OCI-M1 (cell line): ENCODE data around the gene CDHR1.

Experiments
- DNase-seq: peaks from one replicate; lab custom pipeline; 2025; lab: John Stamatoyannopoulos, UW

Gene CDHR1

DNA sequence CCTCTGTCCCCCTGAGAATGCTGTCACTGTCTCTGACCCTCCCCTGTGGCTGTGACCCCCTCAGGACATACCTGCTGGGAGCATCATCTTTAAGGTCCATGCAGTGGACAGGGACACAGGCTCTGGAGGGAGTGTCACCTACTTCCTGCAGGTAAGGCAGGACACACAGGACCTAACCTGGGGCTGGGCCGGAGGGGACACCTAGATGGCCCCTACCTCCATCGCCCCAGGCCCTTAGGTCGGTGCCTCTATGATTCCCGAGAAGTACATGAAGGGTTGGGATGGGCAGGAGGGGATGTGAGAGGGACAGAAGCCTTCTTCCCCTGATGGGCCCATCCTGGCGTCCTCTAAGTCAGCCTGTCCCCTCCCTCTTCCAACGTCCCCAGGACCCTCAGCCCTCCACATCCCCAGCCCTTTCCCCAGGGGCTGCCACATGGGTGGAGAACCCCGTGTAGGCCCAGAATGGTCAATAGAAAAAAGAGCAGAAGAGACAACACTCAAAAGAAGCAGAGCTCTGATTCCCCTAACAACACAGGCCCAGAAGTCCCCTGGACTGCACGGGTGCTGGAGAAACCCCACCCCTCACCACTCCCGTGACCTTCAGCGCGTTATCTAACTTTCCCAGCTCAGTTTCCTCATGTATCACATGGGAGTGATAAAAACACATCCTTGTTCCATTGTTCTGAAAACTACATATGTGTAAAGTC, 6.4 kb downstream of the CDHR1 start:
- DNase-seq, result peak; percentile 71

DNA sequence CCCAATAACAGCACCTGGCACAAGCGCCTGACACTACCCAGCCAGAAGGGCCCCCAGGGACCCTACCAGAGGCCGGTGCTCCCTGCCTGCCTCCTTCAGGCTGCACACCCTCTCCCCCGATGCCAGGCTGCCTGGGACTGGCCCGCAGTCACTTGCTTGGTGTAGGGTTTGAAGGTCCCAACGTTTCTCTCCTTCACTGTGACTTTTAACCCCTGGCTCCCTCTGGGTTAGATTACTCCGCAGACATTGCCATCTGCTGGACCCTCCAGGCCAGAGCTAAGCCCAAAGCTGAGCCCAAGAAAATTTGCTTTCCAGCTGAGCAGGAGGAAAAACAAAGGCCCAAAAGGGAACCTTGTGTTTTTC, 6.9 kb downstream of the CDHR1 start:
- peak; percentile 61 for DNase-seq

- no peak for DNase-seq
Observed at GRCh38 chr10:84201682-84202081, 7.3 kb downstream of the CDHR1 start.

- DNase-seq, result no peak
Observed at GRCh38 chr10:84202349-84202748, 8.0 kb downstream of the CDHR1 start.

DNA sequence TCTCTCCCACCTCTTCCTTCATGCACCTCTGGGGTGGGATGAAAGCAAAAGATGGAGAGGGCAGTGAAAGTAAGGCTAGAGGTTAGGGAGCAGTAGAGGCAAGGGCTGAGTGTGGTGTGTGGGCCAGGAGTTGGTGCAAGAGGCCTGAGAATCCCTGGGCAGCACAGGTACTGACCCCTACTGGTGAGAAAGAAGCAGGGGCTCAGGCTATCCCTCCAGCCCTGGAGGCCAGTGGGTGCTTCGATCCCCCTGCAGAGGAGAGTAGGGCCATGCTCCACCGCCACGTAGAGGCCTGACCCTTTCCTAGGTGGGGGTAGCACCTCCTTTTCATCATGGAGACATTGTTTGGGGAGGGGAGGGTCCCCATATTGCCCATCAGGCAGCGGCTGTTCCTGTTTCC, 9.8 kb downstream of the CDHR1 start:
- DNase-seq, result no peak

DNA sequence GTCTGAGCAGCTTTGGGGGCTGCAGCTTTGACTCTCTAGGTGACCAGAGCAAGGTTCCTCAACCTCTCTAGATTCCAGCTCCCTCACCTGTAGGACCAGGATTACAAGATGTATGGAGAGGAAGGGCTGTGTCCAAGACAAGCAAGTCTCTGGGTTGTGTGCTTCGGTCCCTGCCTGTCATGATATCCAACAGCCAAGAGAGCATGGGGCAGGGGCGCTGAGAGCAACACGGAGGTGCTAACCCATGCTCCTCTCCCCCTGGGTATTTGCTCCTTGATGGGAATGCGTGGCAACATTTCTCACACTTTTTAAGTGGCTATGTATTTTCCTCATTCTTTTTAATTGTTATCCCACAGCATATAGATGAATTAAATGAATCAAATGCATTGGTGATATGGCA, 10.3 kb downstream of the CDHR1 start:
- no peak for DNase-seq

GRCh38 chr10:84205049-84205852, 10.9 kb downstream of the CDHR1 start:
- DNase-seq, result peak; percentile 82

- DNase-seq, result no peak
Observed at GRCh38 chr10:84205853-84206525, 11.7 kb downstream of the CDHR1 start.

DNA sequence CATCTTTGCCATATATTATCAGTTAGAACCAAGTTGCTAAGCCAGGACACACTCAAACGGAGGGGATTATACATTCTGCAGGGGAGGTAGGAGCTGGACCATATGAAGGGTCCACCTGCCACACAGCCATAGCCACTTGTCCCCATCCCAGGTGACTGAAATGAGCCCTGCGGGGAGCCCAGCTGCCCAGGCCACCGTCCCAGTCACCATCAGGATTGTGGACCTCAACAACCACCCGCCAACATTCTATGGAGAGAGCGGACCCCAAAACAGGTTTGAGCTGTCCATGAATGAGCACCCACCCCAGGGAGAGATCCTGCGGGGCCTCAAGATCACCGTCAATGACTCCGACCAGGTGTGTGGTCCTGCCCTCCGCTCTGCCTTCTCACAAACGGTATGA, 13.7 kb downstream of the CDHR1 start:
- DNase-seq, result no peak

DNA sequence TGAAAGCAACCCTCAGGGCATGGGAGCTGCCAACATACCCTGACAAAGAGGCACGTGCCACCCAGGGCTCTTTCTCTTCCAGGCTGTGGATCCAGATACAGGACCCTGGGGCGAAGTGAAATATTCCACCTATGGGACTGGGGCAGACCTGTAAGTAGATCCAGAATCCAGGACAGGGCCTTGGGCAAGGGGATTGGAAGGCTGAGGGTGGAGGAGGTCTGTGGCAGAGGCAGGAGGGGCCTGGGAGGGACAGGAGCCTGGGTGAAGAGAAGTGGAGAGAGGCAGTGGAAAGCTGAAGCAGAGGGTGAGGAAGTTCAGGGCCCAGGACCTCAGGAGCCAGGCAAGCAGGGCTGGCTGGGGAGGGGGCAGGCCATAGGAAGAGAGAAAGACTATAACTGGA, 17.2 kb downstream of the CDHR1 start:
- DNase-seq, result no peak

DNA sequence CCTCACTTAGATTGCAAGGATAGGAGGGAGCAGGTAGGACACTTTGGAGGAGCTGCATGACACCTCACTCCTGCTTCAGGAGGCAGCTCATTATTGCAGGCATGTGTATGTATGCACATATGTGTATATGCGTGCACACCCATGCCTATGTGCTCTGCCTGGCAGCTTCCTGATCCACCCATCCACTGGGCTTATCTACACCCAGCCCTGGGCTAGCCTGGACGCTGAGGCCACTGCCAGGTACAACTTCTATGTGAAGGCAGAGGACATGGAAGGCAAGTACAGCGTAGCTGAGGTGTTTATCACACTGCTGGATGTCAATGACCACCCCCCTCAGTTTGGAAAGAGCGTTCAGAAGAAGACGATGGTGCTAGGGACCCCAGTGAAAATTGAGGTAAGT, 17.7 kb downstream of the CDHR1 start:
- DNase-seq, result no peak

DNA sequence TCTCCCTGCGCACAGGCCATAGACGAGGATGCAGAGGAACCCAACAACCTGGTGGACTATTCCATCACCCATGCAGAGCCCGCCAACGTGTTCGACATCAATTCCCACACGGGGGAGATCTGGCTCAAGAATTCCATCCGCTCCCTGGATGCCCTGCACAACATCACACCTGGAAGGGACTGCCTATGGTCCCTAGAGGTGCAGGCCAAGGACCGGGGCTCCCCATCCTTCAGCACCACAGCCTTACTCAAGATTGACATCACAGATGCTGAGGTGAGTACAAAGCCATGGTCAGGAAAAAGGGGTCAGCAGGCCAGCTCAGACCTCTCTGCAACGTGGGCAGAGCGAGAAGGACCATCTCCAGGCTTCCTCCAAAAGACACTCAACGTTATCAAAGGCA, 18.7 kb downstream of the CDHR1 start:
- DNase-seq, result no peak

DNA sequence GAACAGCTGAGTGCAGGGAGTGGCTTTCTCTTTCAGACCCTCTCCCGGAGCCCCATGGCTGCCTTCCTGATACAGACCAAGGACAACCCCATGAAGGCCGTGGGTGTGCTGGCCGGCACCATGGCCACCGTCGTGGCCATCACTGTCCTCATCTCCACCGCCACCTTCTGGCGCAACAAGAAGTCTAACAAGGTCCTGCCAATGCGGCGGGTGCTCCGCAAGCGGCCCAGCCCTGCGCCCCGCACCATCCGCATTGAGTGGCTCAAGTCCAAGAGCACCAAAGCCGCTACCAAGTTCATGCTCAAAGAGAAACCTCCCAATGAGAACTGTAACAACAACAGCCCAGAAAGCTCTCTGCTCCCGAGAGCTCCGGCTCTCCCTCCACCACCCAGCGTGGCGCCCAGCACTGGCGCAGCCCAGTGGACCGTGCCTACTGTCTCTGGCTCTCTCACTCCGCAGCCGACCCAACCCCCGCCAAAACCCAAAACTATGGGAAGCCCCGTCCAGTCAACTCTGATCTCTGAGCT, 19.8 kb downstream of the CDHR1 start:
- DNase-seq, result no peak

GRCh38 chr10:84214612-84215235, 20.4 kb downstream of the CDHR1 start:
- peak; percentile 74 for DNase-seq

DNA sequence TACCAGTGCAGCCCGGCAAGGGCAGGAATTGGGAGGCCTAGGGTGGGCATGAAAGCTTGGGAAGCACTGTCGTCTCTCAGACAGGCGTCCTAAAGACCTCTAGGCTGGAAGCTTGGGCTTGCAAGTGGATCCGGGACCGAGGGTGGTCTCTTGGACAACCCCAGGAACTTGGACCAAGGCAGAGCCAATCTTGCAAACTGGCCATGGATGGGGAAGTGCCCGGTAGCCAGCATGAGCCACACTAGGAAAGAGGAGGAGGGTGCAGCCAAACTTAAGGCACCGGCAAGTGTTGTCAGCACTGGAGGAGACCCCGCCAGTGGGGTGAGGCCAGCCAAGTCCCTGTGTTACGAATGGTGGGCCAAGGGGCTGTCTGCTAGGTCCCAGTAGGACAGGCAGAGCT, 22.5 kb downstream of the CDHR1 start:
- no peak for DNase-seq

DNA sequence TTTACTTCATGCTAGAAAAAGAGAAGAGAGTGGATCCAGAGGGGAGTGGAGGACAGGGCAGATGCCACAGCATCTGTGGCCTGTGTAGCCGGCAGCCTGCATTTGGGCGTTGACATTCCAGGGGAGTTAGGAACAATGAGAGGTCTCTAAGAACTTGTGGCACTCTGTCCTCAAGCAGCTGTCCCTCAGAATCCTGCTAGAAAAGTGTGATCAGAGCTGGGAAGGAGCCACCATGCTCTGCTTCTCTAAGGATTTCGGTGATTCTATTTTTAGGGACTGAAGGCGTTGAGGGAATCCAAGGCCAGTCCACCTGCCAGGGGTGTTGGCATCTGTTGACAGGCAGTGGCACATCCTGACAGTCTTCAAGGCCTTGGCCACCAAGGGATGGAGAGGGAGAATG, 23.4 kb downstream of the CDHR1 start:
- DNase-seq, result no peak

DNA sequence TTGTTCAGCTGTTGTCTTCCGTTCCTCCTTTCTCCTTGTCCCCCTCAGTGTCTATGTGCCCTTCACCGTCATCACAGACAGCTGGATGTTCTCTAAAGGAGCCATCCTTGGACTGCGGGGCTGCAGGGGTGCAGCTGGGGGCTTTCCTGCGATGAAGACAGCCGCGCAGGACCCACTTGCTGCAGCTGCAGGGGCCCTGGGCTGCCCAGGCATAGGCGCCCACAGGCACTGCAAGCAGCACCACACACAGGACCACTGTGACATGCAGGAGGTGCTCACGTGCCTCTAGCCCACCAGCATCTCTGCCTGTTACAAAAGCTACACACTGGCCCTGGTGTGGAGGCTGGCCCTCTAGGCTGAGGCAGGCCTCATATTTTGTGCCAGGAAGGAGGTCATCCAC, 27.6 kb downstream of the CDHR1 start:
- DNase-seq, result no peak

GRCh38 chr10:84224411-84225028, 30.2 kb downstream of the CDHR1 start:
- DNase-seq, result peak; percentile 9

- DNase-seq, result no peak
Observed at GRCh38 chr10:84225427-84226173, 31.3 kb downstream of the CDHR1 start, which contains the start of gene LRIT2. TSS of gene LRIT2 (minus strand) at chr10:84225544. CDS start at chr10:84225520, 24 bp downstream.

DNA sequence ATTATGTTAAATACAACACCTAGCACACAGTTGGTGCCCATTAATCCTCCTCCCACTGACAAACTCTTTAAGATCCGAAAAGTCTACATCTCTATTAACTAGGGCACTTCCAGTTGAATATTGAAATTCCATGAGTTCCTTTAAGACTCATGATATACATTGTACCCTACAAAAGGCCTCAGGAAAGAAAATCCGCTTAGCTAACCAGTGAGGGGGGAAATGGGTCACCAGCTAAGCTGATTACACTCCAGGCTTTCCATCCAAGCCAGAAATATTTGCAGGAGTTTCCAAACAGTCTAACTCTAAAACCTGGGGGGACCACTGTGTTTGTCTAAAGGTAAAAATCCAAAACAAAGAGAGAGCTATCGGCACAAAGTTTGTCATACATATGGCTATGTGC, 32.3 kb downstream of the CDHR1 start:
- DNase-seq, result no peak

GRCh38 chr10:84227810-84228209, 33.5 kb downstream of the CDHR1 start:
- no peak for DNase-seq
